HepG2 (cell line): ENCODE data around the gene CCT6A. TPM values are rescaled to one million over a fixed set of nuclear protein-coding genes. Genes with fewer than 3 reads are reported as not detected.

Source experiments
- BORCS8-MEF2B ChIP-seq: sonication (generic); formaldehyde crosslinking; IDR thresholded peaks from 2 replicates; pipeline ENCODE4 v1.8.0; 2022; ENCODE audit warnings: mild to moderate bottlenecking, missing genetic modification reagents
- IKZF5 ChIP-seq: IDR thresholded peaks from 2 replicates; pipeline ENCODE4 v1.6.1; 2018; ENCODE audit warnings: missing genetic modification reagents, mild to moderate bottlenecking, missing compliant biosample characterization
- MLXIP ChIP-seq: sonication (generic); formaldehyde crosslinking; IDR thresholded peaks from 2 replicates; pipeline ENCODE4 v1.9.0; 2021; ENCODE audit warnings: missing genetic modification reagents, borderline replicate concordance
- ONECUT2 ChIP-seq: sonication (generic); formaldehyde crosslinking; IDR thresholded peaks from 2 replicates; pipeline ENCODE4 v1.4.0; 2020; ENCODE audit warnings: missing genetic modification reagents
- POLR2A ChIP-seq, 2 experiments: IDR thresholded peaks; 2 replicates each; pipeline ENCODE4 v1.6.1; 2011; ENCODE audit warnings: low read depth in 2 of 2, low read length in 2 of 2, mild to moderate bottlenecking in 1 of 2, moderate library complexity in 1 of 2; ENCODE audit not compliant: insufficient read depth in 1 of 2
- PRDM4 ChIP-seq: sonication (generic); formaldehyde crosslinking; IDR thresholded peaks from 2 replicates; pipeline ENCODE4 v1.9.0; 2021; ENCODE audit warnings: missing genetic modification reagents, borderline replicate concordance
- USF2 ChIP-seq, 2 experiments: sonication (generic) in 1 of 2; formaldehyde crosslinking in 1 of 2; IDR thresholded peaks; 2 replicates each; pipeline versions ENCODE4 v1.5.1 to v1.6.1; 2011 to 2020; ENCODE audit warnings: borderline replicate concordance in 1 of 2, low read depth in 1 of 2, low read length in 1 of 2, mild to moderate bottlenecking in 1 of 2, missing genetic modification reagents in 1 of 2, moderate library complexity in 1 of 2
- ZKSCAN5 ChIP-seq: sonication (generic); formaldehyde crosslinking; IDR thresholded peaks from 2 replicates; pipeline ENCODE4 v1.5.1; 2020; ENCODE audit warnings: mild to moderate bottlenecking, missing genetic modification reagents
- ZNF121 ChIP-seq: sonication (generic); formaldehyde crosslinking; IDR thresholded peaks from 2 replicates; pipeline ENCODE4 v1.5.0; 2020; ENCODE audit warnings: mild to moderate bottlenecking, missing genetic modification reagents
- ZNF335 ChIP-seq: sonication (generic); formaldehyde crosslinking; IDR thresholded peaks from 2 replicates; pipeline ENCODE4 v1.4.0; 2020; ENCODE audit warnings: missing genetic modification reagents
- ZNF709 ChIP-seq: sonication (generic); formaldehyde crosslinking; IDR thresholded peaks from 2 replicates; pipeline ENCODE4 v1.5.0; 2020; ENCODE audit warnings: mild to moderate bottlenecking, missing genetic modification reagents
- polyA plus RNA-seq, 8 experiments: library from polyadenylated mRNA; depleted of rRNA in 3 of 8; stranded (reverse) in 7 of 8; unstranded in 1 of 8; fragments of >200 nt; fragmentation: Illumina TruSeq in 4 of 8; extraction: Trizol in 4 of 8; gene quantifications; 2 replicates each; pipeline versions ENCODE4 v1.2.1 to v1.2.3, GENCODE V29; 2011 to 2016; ENCODE audit warnings: low read depth in 4 of 8, missing spikeins in 1 of 8, mixed read lengths in 1 of 8; ENCODE audit not compliant: insufficient read depth in 1 of 8
- total RNA-seq, 5 experiments: library from RNA; depleted of rRNA; stranded (reverse); fragments of >200 nt; fragmentation: Illumina TruSeq; extraction: Trizol; gene quantifications; 2 replicates each; pipeline ENCODE4 v1.2.3, GENCODE V29; 2016; ENCODE audit warnings: low read depth in 1 of 5

The CCT6A gene
- total and polyA plus RNA-seq, 2 of the 13 experiments (the other 11 are each of a cell fraction or from before 2014, with no cell fraction given), result 219 to 292 TPM

GRCh38 chr7:56033671-56034432 lies 17.7 kb upstream of the CCT6A start (continued):
- TF ChIP-seq MLXIP (CRISPR knock-in tag) (no peak), ZKSCAN5 (CRISPR knock-in tag) (no peak), IKZF5 (peak; percentile 85; the same call in 1 of the 2 replicates), ZNF335 (no peak), ZNF121 (CRISPR knock-in tag) (no peak; the same call in 1 of the 2 replicates), ONECUT2 (CRISPR knock-in tag) (no peak; the same call in 1 of the 2 replicates), PRDM4 (CRISPR knock-in tag) (no peak), BORCS8-MEF2B (CRISPR knock-in tag) (0 out of 2 replicates have a peak, but pooled peaks have one; percentile 16), POLR2A (IDR thresholded peaks at IDR 0.05; ENCODE audit: insufficient read depth in 1 of 2, low read depth in 2 of 2, low read length in 2 of 2) (peak; percentile 66 to 85), ZNF709 (CRISPR knock-in tag) (peak; percentile 73; the same call in 1 of the 2 replicates), USF2 (IDR thresholded peaks at IDR 0.05; ENCODE audit: low read depth, low read length) (no peak), USF2 (CRISPR knock-in tag; IDR thresholded peaks at IDR 0.05; ENCODE audit: borderline replicate concordance) (peak; percentile 42; the same call in 1 of the 2 replicates)
